Measurements from ENCODE around the gene CALB2.
A peak's percentile ranks its signal among the peaks of the same experiment; 100 is the strongest.
"Not testable (repeated sequence)": the region's sequence is repeated elsewhere in the genome, so short reads cannot be mapped to it uniquely, and the experiment has no call there.

Gene CALB2

DNA sequence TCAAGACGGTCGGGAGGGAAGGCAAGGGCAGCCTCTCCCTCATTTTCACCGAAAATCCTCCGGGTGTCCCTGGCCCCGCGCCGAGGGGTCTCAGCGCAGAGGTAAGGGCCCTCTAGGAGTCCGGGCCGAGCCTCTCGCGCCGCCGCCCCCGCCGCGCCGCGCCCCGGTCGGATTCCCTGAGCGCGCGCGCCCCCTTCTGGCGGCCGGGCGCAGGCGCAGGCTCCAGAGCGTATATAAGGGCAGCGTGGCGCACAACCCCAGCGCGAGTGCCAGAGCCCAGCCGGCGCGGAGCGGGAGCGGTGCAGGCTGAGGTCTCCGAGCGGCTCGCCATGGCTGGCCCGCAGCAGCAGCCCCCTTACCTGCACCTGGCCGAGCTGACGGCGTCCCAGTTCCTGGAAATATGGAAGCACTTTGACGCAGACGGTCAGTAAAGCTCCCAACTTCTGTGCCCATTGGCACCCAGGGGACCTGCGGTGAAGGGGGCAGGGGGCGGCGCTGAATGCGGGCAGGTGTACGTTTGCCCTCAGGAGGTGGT, at the start of gene CALB2:
TSS of gene CALB2 (plus strand) at position 260 of the 535 bp plus-strand sequence. CDS start at position 330, 70 bp downstream.
- DNase-seq (ENCODE audit: insufficient read length, low spot score) (peak; percentile 72), FAIRE-seq (no peak)
- TF ChIP-seq POLR2A (IDR thresholded peaks at IDR 0.05; ENCODE audit: low read depth, low read length) = peak; percentile 19; the same call in 1 of the 2 replicates

- no peak for DNase-seq (ENCODE audit: insufficient read length, low spot score)
- FAIRE-seq = peak; percentile 30
- TF ChIP-seq POLR2A (IDR thresholded peaks at IDR 0.05; ENCODE audit: low read depth, low read length) = no peak
These were observed 46.9 kb upstream of the CALB2 start for GRCh38 chr16:71311553-71312158.

- DNase-seq (ENCODE audit: insufficient read length, low spot score); FAIRE-seq: not testable (repeated sequence)
These were observed 44.9 kb upstream of the CALB2 start for GRCh38 chr16:71313591-71313990.

DNA sequence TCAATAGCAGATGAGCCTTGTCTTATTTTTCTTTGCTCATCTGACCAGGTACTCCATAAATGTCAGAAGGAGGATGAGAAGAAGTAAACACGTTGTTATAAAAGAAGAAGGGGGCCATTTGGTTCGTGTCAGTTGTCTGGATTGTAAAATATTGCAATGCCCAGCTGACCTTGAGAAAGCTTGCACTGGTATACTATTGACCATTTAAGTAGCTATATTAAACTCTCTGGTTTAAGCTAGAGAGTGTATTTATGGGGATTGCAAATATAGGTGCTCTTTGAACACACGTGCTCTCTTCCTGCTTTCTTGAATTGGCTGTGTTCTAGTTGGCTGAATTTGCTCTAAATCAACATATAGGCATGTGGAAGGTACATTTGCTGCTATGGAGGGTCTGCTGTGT, 43.3 kb upstream of the CALB2 start:
- DNase-seq (ENCODE audit: insufficient read length, low spot score) = no peak
- no peak for FAIRE-seq
- TF ChIP-seq POLR2A (IDR thresholded peaks at IDR 0.05; ENCODE audit: low read depth, low read length) = no peak

DNA sequence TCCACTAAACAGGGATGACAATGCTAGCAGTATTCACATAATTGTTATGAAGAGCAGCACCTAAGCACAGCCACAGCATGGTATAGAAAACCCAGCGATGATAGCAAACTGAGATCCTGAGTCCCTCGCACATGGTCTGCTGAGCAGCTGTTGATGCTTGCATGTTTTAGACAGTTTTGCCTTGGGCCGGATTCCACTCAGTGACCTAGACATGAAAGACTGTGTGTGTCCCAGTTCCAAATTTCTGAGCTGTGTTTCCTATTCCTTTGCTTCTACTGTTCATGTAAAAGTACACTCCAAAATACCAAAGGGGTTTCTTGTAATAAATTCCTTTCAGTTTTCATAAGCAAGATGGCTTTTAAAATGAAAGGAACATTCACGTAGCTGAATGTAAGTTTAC, 38.5 kb upstream of the CALB2 start:
- no peak for FAIRE-seq
- DNase-seq (ENCODE audit: insufficient read length, low spot score) = no peak
- no peak for TF ChIP-seq POLR2A (IDR thresholded peaks at IDR 0.05; ENCODE audit: low read depth, low read length)

DNA sequence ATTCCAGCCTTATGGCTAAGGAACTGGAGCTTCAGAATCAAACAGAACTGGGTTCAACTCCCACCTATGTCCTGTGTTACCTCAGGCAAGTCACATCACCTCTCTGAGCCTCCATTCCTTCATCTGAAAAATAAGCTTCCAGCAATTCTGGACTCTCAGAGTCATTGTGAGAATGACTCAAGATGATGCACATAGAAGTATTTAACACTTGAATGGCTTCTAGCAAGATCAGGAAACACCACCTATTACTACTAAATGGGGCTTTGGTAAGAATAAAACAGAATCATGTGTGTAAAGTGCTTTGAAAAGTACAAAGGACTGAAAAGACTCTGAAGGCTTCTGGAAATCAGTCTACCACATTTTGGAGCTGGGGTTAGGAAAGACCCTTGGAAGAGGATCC, 30.8 kb upstream of the CALB2 start:
- no peak for TF ChIP-seq POLR2A (IDR thresholded peaks at IDR 0.05; ENCODE audit: low read depth, low read length)
- DNase-seq (ENCODE audit: insufficient read length, low spot score) (no peak), FAIRE-seq (no peak)

DNA sequence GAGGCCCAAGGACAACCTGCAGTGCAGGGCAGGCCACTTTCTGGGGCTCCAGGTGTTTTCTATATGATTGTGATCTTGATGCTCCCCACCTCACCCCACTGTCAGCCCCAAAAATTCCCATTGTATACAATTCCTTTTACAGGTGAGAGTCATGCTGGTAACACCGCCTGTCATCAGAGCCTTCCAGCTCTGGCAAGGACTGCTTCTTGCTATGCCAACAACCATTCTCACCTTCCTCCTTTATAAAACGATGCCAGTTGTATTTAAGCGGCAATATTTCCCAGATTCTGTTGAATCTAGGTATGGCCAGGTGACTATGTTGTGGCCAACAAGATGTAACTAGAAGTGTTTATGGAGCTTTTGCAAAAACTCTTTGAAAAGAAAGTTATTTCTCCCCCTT, 30.4 kb upstream of the CALB2 start:
- DNase-seq (ENCODE audit: insufficient read length, low spot score) = no peak
- TF ChIP-seq POLR2A (IDR thresholded peaks at IDR 0.05; ENCODE audit: low read depth, low read length) = no peak
- no peak for FAIRE-seq

GRCh38 chr16:71337631-71338030, 20.9 kb upstream of the CALB2 start:
- FAIRE-seq (no peak), DNase-seq (ENCODE audit: insufficient read length, low spot score) (no peak)
- no peak for TF ChIP-seq POLR2A (IDR thresholded peaks at IDR 0.05; ENCODE audit: low read depth, low read length)

GRCh38 chr16:71338193-71338592, 20.3 kb upstream of the CALB2 start:
- FAIRE-seq (peak; percentile 87), DNase-seq (ENCODE audit: insufficient read length, low spot score) (peak; percentile 76)
- no peak for TF ChIP-seq POLR2A (IDR thresholded peaks at IDR 0.05; ENCODE audit: low read depth, low read length)

- TF ChIP-seq POLR2A (IDR thresholded peaks at IDR 0.05; ENCODE audit: low read depth, low read length) = no peak
- DNase-seq (ENCODE audit: insufficient read length, low spot score) (no peak), FAIRE-seq (no peak)
These were observed 19.9 kb upstream of the CALB2 start for GRCh38 chr16:71338632-71339031.

DNA sequence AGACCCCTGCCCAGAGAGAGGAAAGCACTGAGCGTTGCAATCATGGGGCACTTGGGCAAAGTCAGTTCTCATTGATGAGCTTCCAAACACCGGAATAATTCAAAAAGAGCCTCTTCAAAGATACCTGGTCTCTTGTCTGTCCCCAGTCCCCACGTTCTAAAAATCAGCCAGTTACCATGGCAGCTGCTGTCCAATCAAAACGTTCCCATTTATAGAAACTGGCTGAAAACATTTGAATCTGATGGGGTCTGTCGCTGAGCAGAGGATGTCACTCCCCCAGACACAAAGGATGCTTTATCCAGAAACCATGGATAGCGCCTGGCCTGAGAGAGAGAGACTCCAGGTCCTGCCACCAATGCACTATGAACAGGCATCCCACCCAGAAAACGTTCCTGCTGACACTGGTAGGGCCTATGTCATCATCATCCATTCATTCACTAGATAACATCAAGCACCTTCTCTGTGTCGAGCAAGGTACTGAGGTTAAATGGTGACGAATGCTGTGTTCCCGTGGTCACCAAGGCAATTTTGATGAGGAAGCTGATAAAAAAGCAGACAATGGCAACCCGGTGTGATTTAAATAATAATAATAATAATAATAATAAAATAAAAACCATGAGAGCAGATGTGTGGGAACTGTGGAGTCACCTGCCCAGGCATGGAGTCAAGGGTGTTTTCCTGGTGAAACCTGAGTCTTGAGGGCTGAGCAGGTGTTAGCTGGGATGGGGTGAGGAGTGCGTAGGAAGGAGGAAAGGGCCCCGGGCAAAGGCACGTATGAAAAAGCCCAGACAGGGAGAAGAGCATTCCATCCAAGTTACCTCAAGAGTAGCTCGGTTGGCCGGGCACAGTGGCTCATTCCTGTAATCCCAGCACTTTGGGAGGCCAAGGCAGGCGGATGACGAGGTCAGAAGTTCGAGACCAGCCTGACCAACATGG, 19.0 kb upstream of the CALB2 start:
- no peak for DNase-seq (ENCODE audit: insufficient read length, low spot score)
- TF ChIP-seq POLR2A (IDR thresholded peaks at IDR 0.05; ENCODE audit: low read depth, low read length) = no peak

GRCh38 chr16:71340406-71340805, 18.1 kb upstream of the CALB2 start:
- no peak for FAIRE-seq
- no peak for TF ChIP-seq POLR2A (IDR thresholded peaks at IDR 0.05; ENCODE audit: low read depth, low read length)
- DNase-seq (ENCODE audit: insufficient read length, low spot score) = no peak

More for the DNA sequence above, 19.0 kb upstream of the CALB2 start:
- no peak for FAIRE-seq

DNA sequence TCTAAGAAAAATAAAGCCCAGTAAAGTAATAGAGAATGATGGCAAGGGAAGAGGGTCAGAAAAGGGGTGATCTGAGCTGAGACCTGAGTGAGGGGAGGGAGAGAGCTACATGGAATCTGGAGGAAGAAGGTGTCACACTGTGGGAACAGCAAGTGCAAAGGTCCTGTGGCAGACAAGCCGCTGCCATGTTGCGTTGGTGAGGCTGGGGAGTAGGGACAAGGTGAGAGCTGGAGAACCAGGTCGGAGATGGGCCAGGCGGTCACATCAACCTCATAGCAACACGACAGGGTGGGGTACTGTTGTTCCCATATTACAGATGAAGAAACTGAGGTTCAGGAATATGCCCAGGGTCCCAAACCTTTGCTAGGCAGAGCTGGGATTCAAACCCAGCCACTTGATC, 16.6 kb upstream of the CALB2 start:
- DNase-seq (ENCODE audit: insufficient read length, low spot score) (no peak), FAIRE-seq (no peak)
- no peak for TF ChIP-seq POLR2A (IDR thresholded peaks at IDR 0.05; ENCODE audit: low read depth, low read length)

DNA sequence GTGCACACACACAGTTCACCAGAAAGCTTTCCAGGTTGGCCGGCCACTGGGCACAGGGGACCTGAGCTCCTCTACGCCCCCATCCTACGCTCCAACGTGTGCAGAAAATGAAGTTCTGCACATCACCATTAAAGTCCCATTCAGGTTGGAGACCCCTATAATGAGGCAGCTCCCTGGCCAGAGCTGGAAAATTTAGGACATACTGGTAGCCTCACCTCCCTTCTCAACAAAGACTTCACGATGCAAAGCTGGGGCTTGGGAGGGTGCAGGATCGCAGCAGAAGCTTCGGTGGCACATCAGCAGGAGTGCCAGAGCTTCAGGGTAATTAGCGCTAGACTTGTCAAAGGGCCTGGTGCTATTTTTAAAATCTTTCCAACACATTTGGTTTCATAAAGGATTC, 15.4 kb upstream of the CALB2 start:
- FAIRE-seq (no peak), DNase-seq (ENCODE audit: insufficient read length, low spot score) (no peak)
- no peak for TF ChIP-seq POLR2A (IDR thresholded peaks at IDR 0.05; ENCODE audit: low read depth, low read length)

All from H54 (cell line).